CD4-positive, alpha-beta T cell treated with Interleukin-2 at 100 ng/mL for 4 hours (primary cell): Measurements from ENCODE around the gene PDK4.
"Not testable (repeated sequence)": the region's sequence is repeated elsewhere in the genome, so short reads cannot be mapped to it uniquely, and the experiment has no call there.

Experiments
- DNase-seq: peaks from one replicate; pipeline ENCODE4 v3.0.0-alpha.2; 2020; ENCODE audit warnings: low spot score

Gene PDK4

DNA sequence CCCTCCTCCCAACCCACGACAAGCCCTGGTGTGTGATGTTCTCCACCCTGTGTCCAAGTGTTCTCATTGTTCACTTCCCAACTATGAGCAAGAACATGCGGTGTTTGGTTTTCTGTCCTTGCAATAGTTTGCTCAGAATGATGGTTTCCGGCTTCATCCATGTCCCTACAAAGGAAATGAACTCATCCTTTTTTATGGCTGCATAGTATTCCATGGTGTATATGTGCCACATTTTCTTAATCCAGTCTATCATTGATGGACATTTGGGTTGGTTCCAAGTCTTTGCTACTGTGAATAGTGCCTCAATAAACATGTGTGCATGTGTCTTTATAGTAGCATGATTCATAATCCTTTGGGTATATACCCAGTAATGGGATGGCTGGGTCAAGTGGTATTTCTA is 8.5 kb upstream of the PDK4 start:
- DNase-seq = not testable (repeated sequence)

DNA sequence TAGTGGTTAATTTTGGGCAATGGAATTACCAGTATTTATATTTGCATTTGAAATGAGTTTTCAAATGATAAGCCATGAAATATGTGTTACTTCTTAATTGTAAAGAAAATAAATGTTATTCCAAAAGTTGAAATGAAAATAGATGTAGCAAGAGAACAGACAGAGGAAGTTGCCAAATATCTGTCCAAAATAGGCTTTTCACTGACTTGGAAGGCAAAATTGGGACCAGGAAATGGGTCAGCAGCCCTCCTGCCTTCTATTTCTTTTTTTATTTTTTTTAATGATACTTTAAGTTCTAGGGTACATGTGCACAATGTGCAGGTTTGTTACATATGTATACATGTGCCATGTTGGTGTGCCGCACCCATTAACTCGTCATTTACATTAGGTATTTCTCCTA is 8.1 kb upstream of the PDK4 start:
- not testable (repeated sequence) for DNase-seq

DNA sequence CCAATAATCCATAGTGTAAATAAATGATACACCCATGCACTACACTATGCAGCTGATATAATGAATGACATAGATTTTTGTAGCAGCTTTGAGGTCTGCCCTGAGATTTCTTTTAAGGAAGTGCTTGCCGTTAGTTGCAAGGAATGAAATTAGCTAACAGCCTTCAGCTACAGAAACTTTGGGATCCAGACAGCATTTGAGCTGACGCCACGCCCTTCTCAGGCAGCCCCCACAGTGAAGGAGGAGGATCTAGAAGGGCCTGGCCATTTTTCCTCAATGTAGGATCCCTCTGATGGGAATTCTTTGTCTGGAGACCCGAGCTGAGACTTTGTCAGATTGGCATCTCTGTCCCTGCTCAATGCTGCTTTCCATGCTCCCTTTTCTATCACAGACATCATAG is 6.1 kb upstream of the PDK4 start:
- DNase-seq = no peak

DNA sequence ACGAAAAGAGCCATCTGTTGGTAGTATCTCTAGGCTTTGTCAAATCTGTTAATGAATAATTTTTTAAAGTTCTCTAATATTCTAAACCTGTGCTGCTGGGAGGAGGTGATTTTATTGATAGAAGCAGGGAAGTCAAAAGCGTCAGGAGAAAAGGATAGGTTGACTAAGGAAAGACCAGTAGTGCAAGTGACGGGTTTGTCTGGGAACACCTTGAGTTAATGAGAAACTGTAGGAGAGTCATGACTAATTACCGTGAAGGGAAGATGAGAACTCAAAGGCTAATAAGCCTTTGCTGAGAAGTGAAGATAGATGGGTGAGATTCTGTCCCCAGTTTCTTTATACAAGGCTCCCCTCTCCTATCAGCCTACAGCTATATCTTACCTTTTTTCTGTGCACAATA is 5.0 kb upstream of the PDK4 start:
- no peak for DNase-seq

DNA sequence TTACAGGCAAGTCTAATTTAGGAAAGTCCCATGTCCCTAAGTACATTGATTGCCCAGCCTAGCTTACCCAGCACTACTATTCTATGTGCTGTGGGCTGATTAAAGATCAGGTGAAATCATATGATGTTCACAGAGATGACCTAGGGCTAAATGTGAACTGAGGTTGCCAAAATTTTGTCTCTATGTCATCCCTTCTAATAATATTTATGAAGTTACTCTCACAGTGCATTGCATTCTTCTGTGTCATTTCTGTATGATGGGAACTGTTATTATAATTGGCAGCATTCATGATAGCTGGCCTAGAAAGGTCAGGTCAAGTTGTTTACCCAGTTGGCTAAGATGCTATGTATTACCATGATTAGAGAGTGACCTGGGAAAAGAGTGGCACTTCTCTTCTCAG is 2.8 kb upstream of the PDK4 start:
- no peak for DNase-seq

DNA sequence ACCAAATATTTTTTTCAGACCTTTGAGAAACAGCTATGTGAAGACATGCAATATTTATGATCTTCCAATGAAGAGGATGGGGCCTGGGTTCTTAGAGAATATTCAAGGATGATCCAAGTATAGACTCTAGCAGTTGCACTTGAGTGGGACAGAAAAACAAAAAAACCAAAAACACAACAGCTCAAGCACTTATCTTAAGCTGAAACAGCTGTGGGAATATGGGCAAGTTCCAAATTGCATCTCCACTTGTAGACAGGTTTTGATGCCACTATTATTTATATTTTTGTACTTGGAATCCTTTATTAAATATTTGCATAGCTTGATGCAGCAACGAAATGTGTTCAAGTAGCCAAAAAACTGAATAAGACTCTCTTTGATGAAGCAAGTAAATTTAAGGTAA is 2.2 kb upstream of the PDK4 start:
- no peak for DNase-seq

DNA sequence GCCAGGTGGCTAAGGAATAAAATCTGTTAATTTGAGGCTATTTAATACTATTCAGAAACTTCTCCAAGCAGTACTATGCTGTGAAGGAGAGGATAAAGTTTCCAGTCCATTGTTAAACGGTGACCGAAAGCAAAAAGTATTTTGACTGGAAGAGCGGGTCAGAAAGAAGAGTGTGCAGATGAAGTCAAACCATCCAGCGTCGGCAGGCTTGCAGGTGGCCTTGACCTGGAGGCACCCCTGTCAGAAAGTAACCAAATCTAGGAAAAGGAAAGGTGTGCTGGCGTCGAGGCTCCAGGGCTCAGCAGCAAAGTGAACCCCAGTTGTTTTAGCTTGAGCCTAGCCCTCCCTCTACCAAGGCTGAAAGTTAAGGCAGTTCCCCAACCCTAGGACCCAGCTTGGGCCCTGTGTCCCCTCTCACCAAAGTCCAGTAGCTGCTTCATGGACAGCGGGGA is 544 bp downstream of the PDK4 start:
- no peak for DNase-seq

DNA sequence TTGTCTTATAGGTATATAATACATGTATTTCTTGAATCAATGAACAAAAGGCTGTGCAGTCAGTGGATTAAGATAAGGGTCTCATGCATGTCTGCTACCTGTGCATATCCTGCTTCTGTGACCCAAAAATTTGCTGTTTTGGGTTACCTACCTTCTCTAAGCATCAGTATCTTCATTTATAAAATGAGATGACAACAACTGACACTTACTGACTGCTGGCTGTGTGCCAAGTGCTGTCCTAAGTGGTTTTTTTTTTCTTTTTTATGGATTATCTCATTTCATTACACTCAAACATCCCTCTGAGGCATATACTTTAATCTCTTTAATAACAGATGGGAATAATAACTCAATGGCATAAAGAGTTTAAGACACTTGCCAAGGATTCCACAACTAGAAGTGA is 2.1 kb downstream of the PDK4 start:
- DNase-seq = no peak

DNA sequence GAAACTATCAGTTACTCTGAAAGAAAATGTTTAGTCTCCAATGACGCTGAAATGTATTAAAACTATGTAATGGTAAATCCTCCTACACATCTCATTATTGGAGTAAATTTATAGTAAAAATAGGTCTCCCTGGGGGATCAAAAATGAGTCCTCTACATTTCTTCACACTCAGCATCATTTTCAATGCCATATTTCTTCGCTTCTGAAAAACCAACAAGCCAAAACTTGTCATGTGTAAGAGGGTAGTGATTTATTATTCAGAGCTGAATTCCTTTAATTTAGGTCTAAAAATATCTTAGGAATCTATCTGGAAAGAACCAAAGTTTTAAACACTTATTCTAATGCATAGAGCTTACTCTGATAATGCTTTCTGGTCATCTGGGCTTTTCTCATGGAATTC is 3.0 kb downstream of the PDK4 start:
- DNase-seq = no peak

DNA sequence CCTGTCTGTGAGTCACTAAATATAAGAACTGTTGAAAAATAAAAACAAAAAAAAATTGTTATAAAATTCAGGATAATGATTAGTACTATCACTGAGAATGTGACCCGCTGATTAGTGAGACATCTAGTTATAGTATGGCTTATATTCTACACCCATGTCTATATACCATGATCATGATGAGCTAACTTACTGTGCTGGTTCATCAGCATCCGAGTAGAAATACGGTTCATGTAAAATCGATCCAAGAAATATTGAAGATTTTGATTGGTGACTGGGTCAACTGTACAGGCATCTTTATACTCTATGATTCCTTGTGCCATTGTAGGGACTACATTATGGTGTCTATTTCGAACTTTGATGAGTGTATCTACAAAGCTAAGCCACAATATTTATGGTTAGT is 3.7 kb downstream of the PDK4 start:
- DNase-seq = no peak

DNA sequence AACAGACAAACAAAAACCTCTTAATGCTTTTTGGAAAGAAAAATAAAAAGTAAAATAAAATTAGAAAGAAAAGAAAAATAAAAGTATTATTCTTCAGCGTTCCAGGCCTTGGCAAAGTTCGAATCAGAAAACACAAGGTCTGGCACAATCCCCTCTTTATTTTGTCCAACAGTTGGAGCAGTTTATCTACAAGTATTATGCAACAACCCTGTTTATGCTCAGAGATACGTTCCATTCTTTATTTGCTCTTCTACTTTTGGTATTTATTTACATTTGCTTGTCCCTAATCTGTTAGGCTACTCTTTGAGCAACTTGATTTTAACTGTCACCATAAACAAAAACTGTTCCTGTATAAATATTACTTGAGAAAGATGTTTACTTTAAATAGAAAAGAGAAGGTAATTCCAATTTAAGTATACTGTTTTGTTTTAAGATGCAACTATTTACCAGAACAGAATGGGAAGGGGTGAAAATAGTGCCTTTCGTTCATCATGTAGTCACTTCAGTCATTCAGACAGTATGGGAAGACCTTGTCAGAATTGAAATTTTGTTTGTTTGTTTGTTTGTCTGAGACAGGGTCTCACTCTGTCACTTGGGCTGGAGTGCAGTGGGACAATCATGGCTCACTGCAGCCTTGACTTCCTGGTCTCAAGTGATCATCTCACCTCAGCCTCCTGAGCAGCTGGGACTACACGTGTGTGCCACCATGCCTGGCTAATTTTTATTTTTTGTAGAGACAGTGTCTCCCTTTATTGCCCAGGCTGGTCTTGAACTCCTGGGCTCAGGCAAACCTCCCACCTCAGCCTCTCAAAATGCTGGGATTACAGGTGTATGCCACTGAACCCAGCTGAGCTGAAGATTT is 5.7 kb downstream of the PDK4 start:
- DNase-seq = no peak

DNA sequence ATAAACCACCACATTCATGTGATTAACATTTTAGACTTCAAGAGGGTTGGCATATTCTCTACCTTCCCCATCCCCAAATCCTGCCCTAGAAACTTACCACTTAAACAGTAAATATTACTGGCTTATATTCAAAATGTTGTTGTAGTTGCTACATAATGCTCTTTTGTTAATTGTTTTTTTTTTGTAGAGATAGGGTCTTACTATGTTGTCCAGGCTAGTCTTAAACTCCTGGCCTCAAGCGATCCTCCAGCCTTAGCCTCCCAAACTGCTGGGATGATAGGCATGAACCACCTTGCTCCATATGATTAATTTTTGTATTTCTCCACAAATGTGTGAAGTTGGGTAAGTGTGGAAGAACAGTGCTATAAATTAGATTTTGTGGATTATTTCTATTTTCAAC is 6.5 kb downstream of the PDK4 start:
- DNase-seq = no peak

DNA sequence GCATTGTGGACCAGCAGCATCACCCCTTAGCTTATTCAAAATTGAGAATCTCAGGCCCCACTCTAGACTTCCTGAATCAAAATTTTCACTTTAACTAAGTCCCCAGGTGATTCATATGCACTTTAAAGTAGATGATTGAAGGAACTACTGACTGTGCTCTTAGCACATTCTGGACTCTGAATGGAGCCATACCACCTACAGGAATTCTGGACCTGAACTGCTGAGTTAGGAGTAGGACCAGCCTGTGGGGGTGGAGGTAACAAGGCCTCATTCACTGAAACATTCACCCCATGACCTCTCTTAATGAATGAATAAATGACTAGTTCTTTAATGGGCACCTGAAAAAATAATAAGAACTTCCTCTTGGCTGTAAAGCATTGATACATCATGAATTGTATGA is 7.3 kb downstream of the PDK4 start:
- no peak for DNase-seq

DNA sequence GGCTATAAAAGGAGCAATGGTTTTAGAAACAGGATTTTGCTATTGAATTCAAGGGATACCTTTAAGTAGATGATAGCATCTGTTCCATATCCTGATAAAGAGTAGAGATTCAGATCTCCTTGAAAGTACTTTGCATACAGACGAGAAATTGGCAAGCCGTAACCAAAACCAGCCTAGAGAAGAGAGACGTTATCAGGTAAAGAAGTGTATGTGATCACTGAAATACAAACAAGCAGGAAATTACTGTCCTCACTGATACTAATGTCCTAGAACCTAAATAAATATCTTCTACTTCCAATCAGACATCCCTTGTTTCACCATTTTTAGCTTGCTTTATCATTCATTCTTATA is 9.4 kb downstream of the PDK4 start:
- no peak for DNase-seq

DNA sequence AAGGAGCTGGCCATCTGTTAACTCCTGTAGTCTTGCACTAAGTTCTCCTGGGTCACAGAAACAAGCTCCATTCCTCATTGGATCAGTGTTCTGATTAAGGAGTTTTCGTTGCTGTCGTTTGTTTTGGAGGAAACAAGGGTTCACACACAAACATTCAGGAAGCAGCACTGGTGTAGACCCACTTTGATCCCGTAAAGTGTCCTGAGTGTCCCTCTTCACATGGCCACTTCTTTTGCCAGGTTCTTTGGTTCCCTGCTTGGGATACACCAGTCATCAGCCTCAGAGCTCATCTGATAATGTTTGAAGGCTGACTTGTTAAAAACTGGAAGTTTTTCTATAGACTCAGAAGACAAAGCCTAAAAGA is 10.9 kb downstream of the PDK4 start:
- DNase-seq = no peak

DNA sequence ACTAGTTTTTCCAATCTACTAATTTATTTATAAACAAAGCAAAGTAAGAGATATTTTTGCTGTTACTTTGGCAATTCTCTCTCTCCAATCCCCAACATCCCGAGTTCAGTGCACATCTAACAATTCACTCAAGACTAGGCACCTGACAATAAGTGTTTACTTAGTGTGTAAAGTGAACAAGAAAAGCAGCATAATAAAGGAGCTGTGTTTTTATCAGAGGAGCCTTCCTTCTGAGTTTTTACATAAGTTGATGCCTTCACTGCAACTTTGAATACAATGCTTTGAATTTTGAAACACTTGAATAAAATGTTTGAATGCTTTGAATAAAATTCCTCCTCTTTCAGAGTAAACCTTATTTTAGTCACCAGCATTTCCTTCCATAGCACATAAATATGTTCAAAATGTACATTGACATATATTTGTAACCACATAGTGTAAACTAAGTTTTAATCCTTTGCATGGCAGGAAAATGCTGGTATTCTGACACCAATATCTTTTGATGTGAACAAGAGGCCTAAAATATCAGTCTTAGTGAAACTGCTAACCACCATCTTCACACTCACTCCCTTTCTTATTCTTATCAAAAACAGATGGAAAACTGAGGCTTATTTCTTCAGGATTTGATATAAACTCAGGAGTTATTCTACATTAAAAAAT is 11.4 kb downstream of the PDK4 start:
- no peak for DNase-seq

DNA sequence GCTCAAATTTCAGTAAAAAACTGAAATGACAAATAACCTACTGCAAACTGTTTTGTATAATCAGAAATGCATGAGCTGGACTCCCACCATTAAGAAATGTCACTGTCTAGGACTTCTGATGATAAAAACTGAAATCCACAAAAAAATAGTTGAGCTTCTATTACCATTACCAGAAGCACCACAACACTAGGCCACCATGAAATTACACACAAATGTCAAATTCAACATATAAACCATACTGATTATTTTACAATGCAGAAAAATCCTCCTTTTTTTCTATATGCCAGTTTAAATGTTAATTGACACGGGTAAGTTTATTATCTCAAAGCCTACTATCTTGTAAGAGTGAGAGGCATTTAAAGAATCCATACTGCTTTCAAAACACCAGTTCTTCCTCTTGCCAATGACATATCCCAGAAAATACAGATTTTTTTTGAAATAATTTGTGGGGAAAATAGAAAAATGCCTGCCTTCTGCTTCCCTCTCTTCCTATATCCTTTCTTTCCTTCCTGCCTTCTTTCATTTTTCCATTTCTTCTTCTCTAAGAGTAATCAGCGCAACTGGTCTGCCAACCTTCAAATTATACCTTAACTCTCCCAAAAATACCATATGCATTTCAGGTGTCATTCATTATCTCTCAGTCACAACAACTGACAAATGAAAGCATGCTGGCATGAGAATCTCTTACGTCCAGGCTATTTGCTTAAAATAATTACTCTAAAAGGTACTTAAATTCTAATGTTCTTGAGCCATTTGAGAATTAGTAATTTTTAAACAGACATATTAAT is 12.3 kb downstream of the PDK4 start:
- no peak for DNase-seq

DNA sequence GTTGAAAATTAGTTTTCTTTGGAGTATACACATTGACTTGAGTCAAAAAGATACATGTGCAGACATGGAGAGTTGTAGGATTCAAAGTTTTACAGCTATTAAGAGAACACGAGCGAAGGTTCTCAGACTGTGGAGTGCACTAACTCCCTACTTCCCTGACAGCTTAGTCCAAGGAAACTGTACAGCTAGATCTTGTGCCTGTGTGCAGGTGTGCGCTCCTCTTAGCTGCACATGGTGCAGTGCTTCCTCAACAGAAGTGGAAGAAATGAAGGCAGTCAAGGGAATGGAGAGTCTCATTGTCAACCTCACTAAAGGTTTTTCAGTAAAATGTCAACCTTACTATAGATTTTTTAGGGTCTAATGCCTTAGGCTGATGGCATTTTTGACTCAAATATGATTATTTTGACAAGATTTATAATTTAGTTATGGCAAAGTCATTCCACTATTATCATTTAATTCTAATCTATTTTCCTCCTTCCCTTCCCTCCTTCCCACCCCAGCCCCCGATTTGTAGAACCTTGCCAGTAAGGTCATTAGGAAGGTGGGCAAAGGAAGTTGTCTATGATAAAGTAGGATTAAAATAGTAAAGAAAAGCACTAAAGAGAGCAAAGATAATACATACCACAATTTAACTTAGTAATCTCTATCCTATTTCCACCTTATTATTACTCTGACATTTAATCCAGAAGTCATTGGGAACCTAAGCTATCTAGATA is 13.6 kb downstream of the PDK4 start:
- DNase-seq = no peak

DNA sequence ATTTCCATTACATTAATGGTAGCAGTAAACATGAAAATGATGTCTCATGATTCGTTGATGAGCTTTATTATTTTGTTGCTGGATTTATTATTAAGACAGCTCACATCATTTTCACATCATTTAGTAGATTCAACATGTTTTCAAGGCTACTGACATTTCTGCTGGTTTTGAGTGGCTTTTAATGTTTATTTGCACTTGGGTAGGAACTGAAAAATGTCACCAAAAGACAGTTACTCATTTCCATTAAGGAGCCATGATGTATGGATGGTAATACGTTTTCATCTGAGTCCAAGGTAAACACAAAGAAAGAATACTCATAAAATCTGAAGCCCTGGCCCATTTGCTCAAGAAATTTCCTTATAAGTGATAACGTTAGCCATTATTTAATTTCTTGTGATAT is 14.8 kb downstream of the PDK4 start:
- no peak for DNase-seq

DNA sequence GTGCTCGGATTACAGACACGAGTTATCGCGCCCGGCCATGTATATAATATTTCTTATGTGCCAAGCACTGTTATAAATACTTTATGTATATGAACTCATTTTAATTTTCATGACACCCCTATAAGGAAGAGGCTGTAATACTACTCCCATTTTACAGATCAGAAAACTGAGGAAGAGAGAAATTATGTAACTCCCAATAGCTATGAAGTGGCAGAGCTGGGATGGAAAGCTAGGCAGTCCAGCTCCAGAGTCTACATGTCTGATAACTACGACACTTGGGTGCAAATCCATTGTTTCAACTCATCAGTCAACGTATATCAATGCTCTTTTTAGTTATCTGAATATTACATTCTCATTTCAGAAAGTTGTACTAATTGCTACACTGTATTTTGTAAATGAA is 17.0 kb downstream of the PDK4 start:
- DNase-seq = no peak

DNA sequence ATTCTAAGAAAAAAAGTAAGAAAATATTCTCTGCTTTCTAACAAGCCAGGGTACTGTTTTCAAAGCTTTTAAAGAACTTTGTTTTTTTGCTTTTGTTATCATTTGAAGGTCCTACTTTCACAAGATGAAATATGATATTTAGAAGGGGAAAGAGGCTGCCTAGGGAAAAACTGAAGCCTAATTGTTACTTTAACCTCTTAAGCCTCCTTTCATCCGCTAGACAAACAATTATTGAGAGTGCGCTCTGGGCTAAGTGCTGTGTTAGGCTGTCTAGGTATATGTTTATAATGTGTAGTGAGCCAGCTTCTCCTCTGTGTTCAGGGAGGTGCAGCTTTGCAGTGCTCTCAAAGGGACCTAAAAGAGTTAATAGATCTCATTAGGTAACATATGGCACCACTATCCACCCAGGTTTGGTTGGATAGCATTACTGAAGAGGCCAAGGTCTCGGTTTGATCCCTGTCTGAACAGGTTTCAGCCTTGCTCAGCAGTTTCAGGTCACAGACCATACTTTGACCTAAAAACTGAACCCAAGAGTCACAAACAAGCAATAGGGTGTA is 17.9 kb downstream of the PDK4 start:
- no peak for DNase-seq

DNA sequence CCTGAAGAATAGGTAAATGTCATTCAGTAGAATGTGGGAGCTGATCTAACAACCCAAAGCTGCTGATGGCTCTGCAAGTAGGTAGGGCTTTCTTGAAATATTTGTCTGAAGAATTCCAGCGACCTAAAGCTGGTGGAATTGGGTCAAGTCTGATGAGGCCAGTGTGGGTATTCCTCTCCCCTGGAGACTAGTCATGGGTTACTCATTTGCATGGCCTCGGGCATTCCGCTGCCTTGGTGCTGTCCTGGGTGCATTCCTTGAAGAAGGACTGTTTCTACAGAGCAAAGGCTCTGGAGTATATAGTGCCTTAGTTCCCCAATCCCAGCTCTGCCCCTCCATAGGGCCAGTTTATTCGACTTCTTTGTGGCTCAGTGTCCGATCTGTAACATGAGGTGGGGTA is 19.2 kb downstream of the PDK4 start:
- DNase-seq = no peak
